Activated T-cell treated with anti-CD3 and anti-CD28 coated beads for 24 hours (primary cell): ENCODE measurements around the gene CCDC91.

Source experiments
- DNase-seq: peaks from one replicate; pipeline ENCODE4 v3.0.0-alpha.2; 2020; ENCODE audit warnings: low read depth

The CCDC91 gene

DNA sequence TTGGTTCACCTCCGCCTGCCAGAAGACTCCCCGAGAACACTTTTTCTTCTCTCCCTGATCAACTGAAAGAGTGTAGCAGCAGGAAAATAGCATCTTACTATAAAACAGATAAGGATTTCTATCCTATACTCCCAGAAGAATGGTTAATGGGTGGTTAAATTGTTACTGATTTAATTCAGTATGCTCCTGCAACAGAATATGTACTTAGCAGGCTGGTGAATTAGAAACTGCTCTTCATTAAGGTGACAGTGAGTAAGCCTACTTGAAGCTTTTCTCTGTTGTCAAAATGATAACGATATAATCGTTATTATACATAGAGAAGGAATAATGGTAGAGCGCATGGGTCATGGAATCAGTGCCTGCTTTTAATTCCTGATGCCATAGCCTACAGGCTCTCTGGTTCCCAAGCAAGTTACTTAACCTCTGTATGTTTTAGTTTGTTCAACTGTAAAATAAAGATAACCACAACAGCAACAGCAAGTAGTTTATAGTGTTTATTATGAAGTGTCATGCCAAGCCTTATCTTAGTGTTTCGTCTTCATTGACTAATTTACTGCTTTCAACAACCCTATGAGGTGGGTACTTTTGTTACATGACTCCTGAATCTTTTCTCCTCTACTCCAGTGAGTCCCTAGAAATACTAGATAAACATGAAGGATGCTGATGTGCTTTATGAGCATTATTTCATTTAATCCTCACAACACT is 392.6 kb downstream of the CCDC91 start:
- DNase-seq = no peak

- no peak for DNase-seq
Observed at GRCh38 chr12:28583701-28584261, 393.5 kb downstream of the CCDC91 start.

GRCh38 chr12:28585146-28585545 is 394.9 kb downstream of the CCDC91 start:
- no peak for DNase-seq

DNA sequence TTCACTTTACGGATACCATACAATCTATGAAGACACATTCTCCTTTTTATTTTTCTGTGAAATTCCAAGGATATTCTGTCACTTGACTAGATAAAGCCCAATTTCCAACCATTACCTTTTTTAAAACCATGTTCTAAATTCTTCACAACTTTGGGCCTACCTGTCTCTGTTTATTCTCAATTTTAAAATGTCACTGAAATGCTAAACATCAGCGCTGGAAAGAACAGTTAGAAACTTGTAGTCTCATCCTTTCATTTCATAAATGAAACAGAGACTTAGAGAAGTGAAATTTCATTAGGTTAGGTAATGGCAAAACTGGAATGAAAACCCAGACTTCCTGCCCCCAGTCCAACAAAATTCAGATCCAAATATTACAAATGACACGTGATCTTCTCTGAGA is 396.2 kb downstream of the CCDC91 start:
- DNase-seq = no peak

DNA sequence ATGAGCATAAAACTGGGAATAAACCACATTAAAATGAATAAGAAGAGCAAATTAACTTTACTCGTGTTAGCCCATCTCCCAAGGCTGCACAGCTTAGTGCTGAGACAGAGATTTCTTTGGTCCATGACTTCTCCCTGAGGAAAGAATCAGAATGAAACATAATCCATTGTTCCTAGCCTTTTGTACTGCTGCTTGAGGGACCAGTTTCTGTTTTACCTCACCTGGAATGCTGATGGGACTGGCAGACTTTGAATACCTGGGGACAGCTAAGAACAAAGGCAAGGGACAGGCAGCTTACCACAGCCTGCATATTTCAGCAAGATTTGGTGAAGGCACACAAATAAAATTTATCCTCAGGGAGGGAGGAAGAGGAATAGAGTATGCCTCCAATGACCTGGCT is 401.6 kb downstream of the CCDC91 start:
- DNase-seq = no peak
